Peyer's patch (tissue), 4 donors: Measurements from ENCODE around the gene KIFBP. TPM values are rescaled to one million over a fixed set of nuclear protein-coding genes. Genes with fewer than 3 reads are reported as not detected.
"Not testable (repeated sequence)": the region's sequence is repeated elsewhere in the genome, so short reads cannot be mapped to it uniquely, and the experiment has no call there.

Experiments used
- DNase-seq, 3 donors: peaks; one replicate each; pipeline ENCODE4 v3.0.0-alpha.2; 2017 to 2019
- H3K27ac ChIP-seq, 4 donors: fragments of 200-600 bp; sonication (generic); one replicate each; pipeline ENCODE4 v1.5.1; 2016 to 2019
- H3K27me3 ChIP-seq, 2 donors: fragments of 200-600 bp; sonication (generic); one replicate each; pipeline ENCODE4 v1.5.1; 2019
- H3K36me3 ChIP-seq, 3 donors: fragments of 200-600 bp; sonication (generic); one replicate each; pipeline ENCODE4 v1.5.1; 2016 to 2019
- H3K4me1 ChIP-seq, 4 donors: fragments of 200-600 bp; sonication (generic); one replicate each; pipeline ENCODE4 v1.5.1; 2016 to 2019
- H3K4me3 ChIP-seq, 4 donors: fragments of 200-600 bp; sonication (generic); 1 replicate in 3 of 4; 2 replicates in 1 of 4; pipeline ENCODE4 v1.5.1; 2016 to 2019; ENCODE audit warnings: mild to moderate bottlenecking in 1 of 4
- H3K9me3 ChIP-seq, 4 donors: fragments of 200-600 bp; sonication (generic); one replicate each; pipeline ENCODE4 v1.5.1; 2016 to 2019; ENCODE audit warnings: mild to moderate bottlenecking in 1 of 4
- CTCF ChIP-seq, 6 experiments: fragments of 450-650 bp in 4 of 6; fragments of 200-600 bp in 2 of 6; sonication (generic) in 1 of 6; IDR thresholded peaks; one replicate each; pipeline ENCODE4 v1.5.1; 2017 to 2019; ENCODE audit warnings: antibody characterized with exemption in 6 of 6, mild to moderate bottlenecking in 3 of 6, moderate library complexity in 1 of 6
- POLR2A ChIP-seq, 2 donors: fragments of 450-650 bp; IDR thresholded peaks; one replicate each; pipeline ENCODE4 v1.5.1; 2017; ENCODE audit warnings: antibody characterized with exemption in 2 of 2, mild to moderate bottlenecking in 2 of 2, moderate library complexity in 2 of 2
- total RNA-seq, 4 donors: library from RNA; depleted of rRNA; stranded (reverse); fragments of >200 nt; gene quantifications; one replicate each; pipeline ENCODE4 v1.1.0, GENCODE V29; 2016

The KIFBP gene
- 10 to 100 TPM; 13.1 to 20.7 (median 19.9) TPM for total RNA-seq

- peak in 5 of 6 experiments; percentile 11 to 49 (median 46) for TF ChIP-seq CTCF (IDR thresholded peaks at IDR 0.05)
- peak; percentile 71 to 83 for TF ChIP-seq POLR2A (IDR thresholded peaks at IDR 0.05)
These were observed at the start of gene KIFBP for GRCh38 chr10:68988530-68989316. Gene KIFBP, plus strand, starts transcription at chr10:68988803. Its CDS starts 30 bp downstream, at chr10:68988833.

GRCh38 chr10:68938884-68939283 lies 49.7 kb upstream of the KIFBP start:
- Histone ChIP-seq H3K36me3 (peaks cover 0 to 68% (median 0%) of the 10 kb centered on the region in 3 donors), H3K4me1 (no peaks in the 10 kb centered on the region), H3K27ac (no peak overlapping the region), H3K27me3 (no peaks in the 10 kb centered on the region), H3K4me3 (no peak overlapping the region), H3K9me3 (no peaks in the 10 kb centered on the region)
- TF ChIP-seq CTCF (IDR thresholded peaks at IDR 0.05) (no peak), POLR2A (IDR thresholded peaks at IDR 0.05) (no peak)
- no peak for DNase-seq

More at GRCh38 chr10:68988530-68989316, at the start of gene KIFBP:
- Histone ChIP-seq H3K4me1 (peaks cover 0 to 25% (median 0%) of the 10 kb centered on the region in 4 donors), H3K27ac (peak within 1 kb of the TSS; percentile 80 to 86 (median 82)), H3K36me3 (peaks cover 0 to 16% (median 0%) of the 10 kb centered on the region in 3 donors), H3K9me3 (no peaks in the 10 kb centered on the region), H3K27me3 (no peaks in the 10 kb centered on the region), H3K4me3 (peak within 1 kb of the TSS; percentile 80 to 92 (median 84))
- DNase-seq, result peak; percentile 91 to 97 (median 93)

GRCh38 chr10:68940917-68941316 lies 47.7 kb upstream of the KIFBP start:
- not testable (repeated sequence) for H3K9me3 ChIP-seq, DNase-seq, H3K27ac ChIP-seq, H3K4me3 ChIP-seq, H3K4me1 ChIP-seq, H3K27me3 ChIP-seq
- H3K36me3 ChIP-seq, result peaks cover 0 to 72% (median 0%) of the 10 kb centered on the region in 3 donors

GRCh38 chr10:68950598-68950997 lies 38.0 kb upstream of the KIFBP start:
- Histone ChIP-seq H3K27me3 (no peaks in the 10 kb centered on the region), H3K4me1 (peaks cover 0 to 6% (median 0%) of the 10 kb centered on the region in 4 donors), H3K27ac (no peak overlapping the region), H3K4me3 (no peak overlapping the region), H3K9me3 (no peaks in the 10 kb centered on the region), H3K36me3 (peaks cover 0 to 44% (median 8%) of the 10 kb centered on the region in 3 donors)
- DNase-seq, result no peak
- TF ChIP-seq POLR2A (IDR thresholded peaks at IDR 0.05) (no peak), CTCF (IDR thresholded peaks at IDR 0.05) (no peak)

- Histone ChIP-seq H3K27me3 (no peaks in the 10 kb centered on the region), H3K27ac (peak overlapping the region in 1 of 4 donors; percentile 93), H3K36me3 (peaks cover 0 to 7% (median 0%) of the 10 kb centered on the region in 3 donors), H3K9me3 (no peaks in the 10 kb centered on the region), H3K4me3 (peak overlapping the region in 1 of 4 donors; percentile 93), H3K4me1 (peaks cover 0 to 19% (median 4%) of the 10 kb centered on the region in 4 donors)
- TF ChIP-seq CTCF (IDR thresholded peaks at IDR 0.05), result no peak
- DNase-seq, result no peak
These were observed 33.7 kb upstream of the KIFBP start for GRCh38 chr10:68954904-68955303.

- TF ChIP-seq CTCF (IDR thresholded peaks at IDR 0.05) (no peak), POLR2A (IDR thresholded peaks at IDR 0.05) (no peak)
- H3K4me3 ChIP-seq, result peak overlapping the region; percentile 73 to 96 (median 93)
- peaks cover 0 to 8% (median 0%) of the 10 kb centered on the region in 3 donors for H3K36me3 ChIP-seq
- no peaks in the 10 kb centered on the region for H3K9me3 ChIP-seq
- peak overlapping the region; percentile 93 to 96 (median 95) for H3K27ac ChIP-seq
- H3K27me3 ChIP-seq, result no peaks in the 10 kb centered on the region
- peaks cover 0 to 19% (median 4%) of the 10 kb centered on the region in 4 donors for H3K4me1 ChIP-seq
- DNase-seq, result no peak
These were observed 33.2 kb upstream of the KIFBP start for GRCh38 chr10:68955355-68955831.
